ENCODE data around the gene PLA2G4C.
A peak's percentile ranks its signal among the peaks of the same experiment; 100 is the strongest.

PLA2G4C gene

GRCh38 chr19:48110350-48110966 is at the start of gene PLA2G4C:
TSS of gene PLA2G4C (minus strand) at chr19:48110817. CDS start at chr19:48106529, 4,288 bp downstream.
- FAIRE-seq: peak; percentile 31

- FAIRE-seq: no peak
These were observed 47.7 kb upstream of the PLA2G4C start for GRCh38 chr19:48158210-48158790.

- no peak for FAIRE-seq
These were observed 43.4 kb upstream of the PLA2G4C start for GRCh38 chr19:48154003-48154402.

- FAIRE-seq: peak; percentile 83
These were observed 41.9 kb upstream of the PLA2G4C start for GRCh38 chr19:48152551-48152950.

GRCh38 chr19:48149430-48149829 is 38.8 kb upstream of the PLA2G4C start:
- no peak for FAIRE-seq

- FAIRE-seq: no peak
These were observed 38.0 kb upstream of the PLA2G4C start for GRCh38 chr19:48148576-48148975.

GRCh38 chr19:48147597-48148175 is 37.1 kb upstream of the PLA2G4C start:
- no peak for FAIRE-seq

GRCh38 chr19:48139053-48139452 is 28.4 kb upstream of the PLA2G4C start:
- no peak for FAIRE-seq

- FAIRE-seq: no peak
These were observed 26.8 kb upstream of the PLA2G4C start for GRCh38 chr19:48137411-48137810.

GRCh38 chr19:48136547-48136946 is 25.9 kb upstream of the PLA2G4C start:
- FAIRE-seq: no peak

GRCh38 chr19:48135411-48135810 is 24.8 kb upstream of the PLA2G4C start:
- no peak for FAIRE-seq

GRCh38 chr19:48133094-48133493 is 22.5 kb upstream of the PLA2G4C start:
- FAIRE-seq: no peak

- no peak for FAIRE-seq
These were observed 16.9 kb upstream of the PLA2G4C start for GRCh38 chr19:48127561-48127960.

GRCh38 chr19:48123907-48124651 is 13.5 kb upstream of the PLA2G4C start:
- no peak for FAIRE-seq

GRCh38 chr19:48122421-48122820 is 11.8 kb upstream of the PLA2G4C start:
- no peak for FAIRE-seq

- FAIRE-seq: no peak
These were observed 11.3 kb upstream of the PLA2G4C start for GRCh38 chr19:48121909-48122371.

GRCh38 chr19:48121066-48121465 is 10.4 kb upstream of the PLA2G4C start:
- no peak for FAIRE-seq

GRCh38 chr19:48120505-48120904 is 9.9 kb upstream of the PLA2G4C start:
- FAIRE-seq: no peak

GRCh38 chr19:48118131-48118517 is 7.5 kb upstream of the PLA2G4C start:
- FAIRE-seq: no peak

- no peak for FAIRE-seq
These were observed 7.0 kb upstream of the PLA2G4C start for GRCh38 chr19:48117515-48118130.

GRCh38 chr19:48113190-48113917 is 2.7 kb upstream of the PLA2G4C start:
- FAIRE-seq: no peak

- FAIRE-seq: no peak
These were observed 663 bp upstream of the PLA2G4C start for GRCh38 chr19:48111280-48111679.

Data from TTC549 (cell line).